NCI-H128 (cell line): Measurements from ENCODE around the gene INAFM2.

Source experiments
- DNase-seq: peaks from one replicate; lab custom pipeline; 2025; ENCODE audit not compliant: unreplicated experiment; lab: John Stamatoyannopoulos, UW

The INAFM2 gene

GRCh38 chr15:40287505-40287904, 36.0 kb upstream of the INAFM2 start:
- DNase-seq: no peak

- DNase-seq: no peak
Observed at GRCh38 chr15:40287968-40288367, 35.5 kb upstream of the INAFM2 start.

GRCh38 chr15:40289140-40289775, 34.2 kb upstream of the INAFM2 start:
- DNase-seq: no peak

- DNase-seq: no peak
Observed at GRCh38 chr15:40290545-40290917, 33.0 kb upstream of the INAFM2 start.

- DNase-seq: no peak
Observed at GRCh38 chr15:40290918-40291574, 32.4 kb upstream of the INAFM2 start.

- no peak for DNase-seq
Observed at GRCh38 chr15:40292246-40292645, 31.2 kb upstream of the INAFM2 start.

GRCh38 chr15:40293006-40293405, 30.5 kb upstream of the INAFM2 start:
- no peak for DNase-seq

- no peak for DNase-seq
Observed at GRCh38 chr15:40293905-40294895, 29.3 kb upstream of the INAFM2 start.

- no peak for DNase-seq
Observed at GRCh38 chr15:40295297-40295696, 28.2 kb upstream of the INAFM2 start.

- no peak for DNase-seq
Observed at GRCh38 chr15:40295877-40296560, 27.5 kb upstream of the INAFM2 start.

GRCh38 chr15:40296561-40297230, 26.8 kb upstream of the INAFM2 start:
- DNase-seq: no peak

- no peak for DNase-seq
Observed at GRCh38 chr15:40297356-40297755, 26.1 kb upstream of the INAFM2 start.

- no peak for DNase-seq
Observed at GRCh38 chr15:40298216-40298935, 25.1 kb upstream of the INAFM2 start.

GRCh38 chr15:40300367-40300766, 23.1 kb upstream of the INAFM2 start:
- no peak for DNase-seq

- DNase-seq: no peak
Observed at GRCh38 chr15:40300771-40301170, 22.7 kb upstream of the INAFM2 start.

- no peak for DNase-seq
Observed at GRCh38 chr15:40301467-40302179, 21.9 kb upstream of the INAFM2 start.

- DNase-seq: no peak
Observed at GRCh38 chr15:40302288-40302886, 21.1 kb upstream of the INAFM2 start.

- no peak for DNase-seq
Observed at GRCh38 chr15:40302981-40303380, 20.5 kb upstream of the INAFM2 start.

- DNase-seq: no peak
Observed at GRCh38 chr15:40303576-40303975, 19.9 kb upstream of the INAFM2 start.
